Peyer's patch (tissue), 4 donors: Measurements from ENCODE around the gene PKNOX2.

Experiments
- POLR2A ChIP-seq, 2 donors: fragments of 450-650 bp; IDR thresholded peaks; one replicate each; pipeline ENCODE4 v1.5.1; 2017; ENCODE audit warnings: antibody characterized with exemption in 2 of 2, mild to moderate bottlenecking in 2 of 2, moderate library complexity in 2 of 2
- TF ChIP-seq, protein P1 (sequence below), 6 experiments: fragments of 450-650 bp in 4 of 6; fragments of 200-600 bp in 2 of 6; sonication (generic) in 1 of 6; IDR thresholded peaks; one replicate each; pipeline ENCODE4 v1.5.1; 2017 to 2019; ENCODE audit warnings: antibody characterized with exemption in 6 of 6, mild to moderate bottlenecking in 3 of 6, moderate library complexity in 1 of 6

DNA sequence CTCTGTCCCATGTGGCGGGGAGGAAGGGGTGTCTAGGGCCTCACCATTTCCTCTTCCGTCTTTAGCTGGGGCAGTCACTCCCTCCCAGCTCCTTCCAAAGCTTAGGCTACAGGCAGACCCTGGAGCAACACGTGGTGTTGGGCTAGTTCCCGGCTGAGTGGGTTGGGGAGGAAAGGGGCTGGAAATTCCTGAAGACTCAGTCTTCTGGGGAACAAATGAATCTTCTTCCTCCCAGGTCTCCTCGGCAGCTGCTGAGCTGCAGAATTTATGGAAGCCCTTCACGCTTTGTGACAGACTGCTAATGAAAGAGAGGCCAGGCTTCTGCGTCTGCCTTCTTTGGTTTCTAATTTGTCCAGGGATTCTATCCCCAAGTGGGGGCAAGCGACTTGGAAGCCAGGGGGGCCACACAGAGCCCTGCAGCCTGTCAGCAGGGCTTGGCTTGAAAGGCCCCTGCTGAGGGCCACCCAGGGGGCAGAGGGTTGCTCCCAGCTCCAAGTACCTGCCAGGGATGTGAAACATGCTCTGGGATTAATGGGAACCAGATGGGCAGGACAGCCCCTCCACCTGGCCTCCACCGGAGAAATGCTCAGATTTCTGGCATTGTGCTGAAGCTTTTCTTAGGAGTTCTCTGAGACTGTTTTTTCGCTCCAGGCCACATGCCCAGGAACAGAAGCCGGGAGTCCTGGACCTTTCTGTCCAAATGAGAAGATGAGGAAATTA, 123.1 kb downstream of the PKNOX2 start:
- TF ChIP-seq, protein P1, sequence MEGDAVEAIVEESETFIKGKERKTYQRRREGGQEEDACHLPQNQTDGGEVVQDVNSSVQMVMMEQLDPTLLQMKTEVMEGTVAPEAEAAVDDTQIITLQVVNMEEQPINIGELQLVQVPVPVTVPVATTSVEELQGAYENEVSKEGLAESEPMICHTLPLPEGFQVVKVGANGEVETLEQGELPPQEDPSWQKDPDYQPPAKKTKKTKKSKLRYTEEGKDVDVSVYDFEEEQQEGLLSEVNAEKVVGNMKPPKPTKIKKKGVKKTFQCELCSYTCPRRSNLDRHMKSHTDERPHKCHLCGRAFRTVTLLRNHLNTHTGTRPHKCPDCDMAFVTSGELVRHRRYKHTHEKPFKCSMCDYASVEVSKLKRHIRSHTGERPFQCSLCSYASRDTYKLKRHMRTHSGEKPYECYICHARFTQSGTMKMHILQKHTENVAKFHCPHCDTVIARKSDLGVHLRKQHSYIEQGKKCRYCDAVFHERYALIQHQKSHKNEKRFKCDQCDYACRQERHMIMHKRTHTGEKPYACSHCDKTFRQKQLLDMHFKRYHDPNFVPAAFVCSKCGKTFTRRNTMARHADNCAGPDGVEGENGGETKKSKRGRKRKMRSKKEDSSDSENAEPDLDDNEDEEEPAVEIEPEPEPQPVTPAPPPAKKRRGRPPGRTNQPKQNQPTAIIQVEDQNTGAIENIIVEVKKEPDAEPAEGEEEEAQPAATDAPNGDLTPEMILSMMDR (IDR thresholded peaks at IDR 0.05) = no peak
- TF ChIP-seq POLR2A (IDR thresholded peaks at IDR 0.05) = no peak
